GM18511 (cell line): ENCODE results near the gene MICAL3.
"Not testable (repeated sequence)": the region's sequence is repeated elsewhere in the genome, so short reads cannot be mapped to it uniquely, and the experiment has no call there.

ENCODE experiments used
- ATAC-seq: cut with Tn5 transposase; IDR thresholded peaks from one replicate; pipeline ENCODE4 v1.9.1; 2021; ENCODE audit warnings: mild to moderate bottlenecking, moderate library complexity; ENCODE audit not compliant: unreplicated experiment

MICAL3 gene

DNA sequence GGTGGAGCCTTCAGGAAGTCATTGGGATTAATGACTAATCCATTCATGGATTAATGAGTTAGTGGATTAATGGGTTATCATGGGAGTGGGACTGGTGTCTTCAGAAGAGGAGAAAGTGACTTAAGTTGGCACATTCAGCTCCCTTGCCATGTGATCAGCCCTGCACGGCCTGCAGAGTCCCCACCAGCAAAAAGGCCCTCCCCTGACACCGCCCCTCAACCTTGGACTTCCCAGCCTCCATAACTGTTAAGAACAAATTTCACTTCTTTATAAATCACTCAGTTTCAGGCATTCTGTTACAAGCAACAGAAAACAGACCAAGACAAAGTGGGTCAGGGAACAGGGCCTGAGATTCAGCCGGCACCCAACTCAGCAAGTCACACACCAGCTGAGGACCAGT, 85.3 kb downstream of the MICAL3 start:
- no peak for ATAC-seq

DNA sequence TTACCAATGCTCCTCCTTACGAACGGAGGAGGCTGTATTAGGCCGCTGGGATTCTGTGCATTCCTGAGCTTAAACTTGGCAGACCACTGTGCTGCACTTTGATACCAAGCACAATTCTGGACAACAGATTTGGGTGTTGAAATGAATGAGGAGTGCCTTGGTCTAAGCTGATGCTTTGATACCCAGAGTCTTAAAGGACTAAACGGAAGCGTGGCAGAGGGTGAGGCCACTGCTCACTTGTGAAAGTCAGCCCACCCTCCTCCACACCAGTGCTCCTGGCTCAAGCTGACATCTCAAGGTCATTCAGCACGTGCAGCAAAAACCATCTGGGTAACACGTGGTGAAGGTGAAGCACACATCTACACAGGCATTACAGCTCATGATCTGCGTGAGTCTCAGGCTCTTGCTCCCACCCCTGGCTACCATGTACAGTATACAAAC, 85.9 kb downstream of the MICAL3 start:
- ATAC-seq = no peak

DNA sequence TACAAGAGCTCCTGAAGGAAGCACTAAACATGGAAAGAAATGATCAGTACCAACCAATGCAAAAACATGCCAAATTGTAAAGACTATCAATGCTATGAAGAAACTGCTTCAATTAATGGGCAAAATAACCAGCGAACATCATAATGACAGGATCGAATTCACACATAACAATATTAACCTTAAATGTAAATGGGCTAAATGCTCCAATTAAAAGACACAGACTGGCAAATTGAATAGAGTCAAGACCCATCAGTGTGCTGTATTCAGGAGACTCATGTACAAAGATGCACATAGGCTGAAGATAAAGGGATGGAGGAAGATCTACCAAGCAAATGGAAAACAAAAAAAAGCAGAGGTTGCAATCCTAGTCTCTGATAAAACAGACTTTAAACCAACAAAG, 91.9 kb downstream of the MICAL3 start:
- not testable (repeated sequence) for ATAC-seq

DNA sequence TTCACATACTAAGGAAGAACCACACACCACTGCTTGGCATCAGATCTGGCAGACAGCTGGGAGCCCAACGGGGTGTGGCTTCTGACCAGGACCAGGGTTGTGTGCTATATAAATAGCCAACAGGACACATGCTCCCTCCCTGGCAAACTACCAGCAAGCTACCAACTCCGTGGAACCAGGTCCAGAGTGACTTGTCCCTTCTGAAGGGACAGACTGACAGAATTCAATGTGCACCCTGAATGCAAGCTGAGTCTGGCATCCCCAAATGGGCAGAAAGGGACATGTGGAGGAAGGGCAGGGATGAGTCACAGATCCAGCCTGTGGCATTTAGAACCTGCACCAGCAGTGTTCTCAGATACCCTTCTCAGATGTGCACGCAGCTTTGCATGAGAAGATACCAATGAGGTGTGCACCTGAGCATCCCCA, 92.9 kb downstream of the MICAL3 start:
- no peak for ATAC-seq

DNA sequence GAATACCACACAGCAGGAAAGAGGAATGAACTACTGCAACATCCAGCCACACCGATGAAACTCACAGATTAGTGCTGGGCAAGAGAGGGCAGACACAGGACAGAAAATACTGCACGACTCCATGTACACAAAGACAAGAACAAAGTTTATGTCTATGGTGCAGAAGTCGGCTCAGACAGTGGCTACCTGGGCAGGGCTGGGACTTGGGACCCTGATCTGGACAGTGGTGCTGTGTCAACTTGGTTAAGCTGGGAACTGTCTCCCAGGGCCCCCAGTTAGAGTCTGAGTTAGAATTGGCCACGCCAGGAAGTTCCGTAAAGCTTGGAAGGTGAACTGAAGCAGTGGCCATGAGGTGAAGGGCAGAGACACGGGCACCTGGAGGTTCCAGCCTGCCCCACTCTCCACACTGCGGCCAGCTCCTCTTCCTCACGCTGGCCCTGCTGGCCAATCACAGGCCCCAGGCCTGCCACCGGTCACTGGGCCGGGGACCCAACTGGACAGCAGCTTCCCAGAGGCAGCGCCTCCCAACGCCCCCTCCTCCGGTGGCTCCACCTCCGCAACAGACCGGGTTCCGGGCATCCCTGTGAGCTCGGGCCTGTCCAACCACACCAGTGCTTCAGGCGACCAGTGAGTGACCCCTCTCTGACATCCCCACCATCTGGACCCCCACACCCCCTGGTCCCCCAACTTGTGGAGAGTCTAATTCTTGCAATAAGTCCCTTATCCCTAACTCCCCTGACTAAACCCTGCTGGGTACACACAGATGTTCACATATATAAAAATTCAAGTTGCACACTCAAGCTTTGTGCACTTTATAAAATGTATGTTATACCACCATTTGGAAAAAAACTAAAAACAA, 93.7 kb downstream of the MICAL3 start:
- ATAC-seq = no peak

DNA sequence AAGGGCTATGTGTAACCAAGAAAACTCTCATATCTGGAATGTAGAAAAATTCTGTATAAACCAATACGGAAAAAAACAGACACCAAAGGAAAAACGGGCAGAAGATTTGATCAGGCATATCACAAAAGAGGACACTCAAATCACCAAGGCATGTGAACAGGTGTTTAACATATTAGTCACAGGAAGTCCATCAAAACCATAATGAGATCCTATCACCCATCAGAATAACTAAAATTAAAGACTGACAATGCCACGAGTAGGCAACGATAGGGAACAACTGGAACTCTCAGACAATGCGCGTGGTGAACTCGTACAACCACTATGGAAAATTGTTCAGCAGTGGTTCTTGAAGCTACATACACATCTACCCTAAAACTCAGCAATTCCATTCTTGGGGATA, 94.5 kb downstream of the MICAL3 start:
- no peak for ATAC-seq

DNA sequence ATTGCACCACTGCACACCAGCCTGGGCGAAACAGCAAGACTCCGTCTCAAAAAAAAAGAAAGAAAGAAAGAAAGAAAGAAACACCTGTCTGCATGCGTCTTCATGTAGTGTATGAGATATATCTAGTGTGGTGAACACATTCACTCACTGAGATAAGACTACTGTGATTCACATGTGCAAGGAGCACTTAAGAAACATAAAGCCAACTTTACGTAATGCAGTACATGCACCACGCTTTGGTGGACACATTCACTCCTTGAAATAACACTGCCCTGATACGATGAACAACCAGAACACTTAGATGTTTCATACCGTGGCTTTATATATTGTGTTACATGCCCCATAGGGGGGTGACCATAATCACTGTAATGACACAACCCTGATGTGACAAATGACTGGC, 96.0 kb downstream of the MICAL3 start:
- no peak for ATAC-seq

DNA sequence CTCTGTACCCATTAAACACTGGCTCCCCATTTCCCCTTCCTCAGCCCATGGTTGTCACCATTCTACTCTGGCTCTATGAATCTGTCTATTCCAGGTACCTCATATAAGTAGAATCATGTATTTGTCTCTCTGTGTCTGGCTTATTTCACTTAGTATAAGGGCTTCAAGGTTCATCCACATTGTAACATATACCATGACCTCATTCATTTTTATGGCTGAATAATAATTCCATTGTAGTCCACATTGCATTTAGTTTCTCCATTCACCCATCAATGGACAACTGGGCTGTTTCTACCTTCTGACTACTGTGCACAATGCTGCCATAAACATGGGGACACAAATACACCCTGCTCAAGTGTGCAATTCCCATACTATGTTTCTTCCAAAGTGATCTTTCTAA, 97.3 kb downstream of the MICAL3 start:
- ATAC-seq = no peak

DNA sequence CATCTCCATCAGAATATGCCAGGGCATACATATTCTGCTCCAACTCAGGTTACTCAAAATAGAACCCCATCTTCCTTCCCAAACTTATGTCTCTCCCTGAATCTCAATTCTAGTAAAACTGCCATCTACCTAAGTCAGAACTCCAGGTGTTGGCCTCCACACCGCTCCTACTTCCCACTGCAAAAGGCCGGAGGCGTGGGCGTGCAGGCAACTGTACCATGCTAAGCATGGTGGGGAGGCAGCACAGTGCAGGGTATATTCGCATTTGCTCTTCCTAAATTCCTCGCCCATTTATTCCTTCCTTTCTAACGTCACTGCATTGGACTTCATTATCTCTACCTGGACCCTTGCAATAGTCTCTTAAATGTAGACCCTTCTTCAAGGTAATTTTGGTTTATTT, 97.8 kb downstream of the MICAL3 start:
- no peak for ATAC-seq

DNA sequence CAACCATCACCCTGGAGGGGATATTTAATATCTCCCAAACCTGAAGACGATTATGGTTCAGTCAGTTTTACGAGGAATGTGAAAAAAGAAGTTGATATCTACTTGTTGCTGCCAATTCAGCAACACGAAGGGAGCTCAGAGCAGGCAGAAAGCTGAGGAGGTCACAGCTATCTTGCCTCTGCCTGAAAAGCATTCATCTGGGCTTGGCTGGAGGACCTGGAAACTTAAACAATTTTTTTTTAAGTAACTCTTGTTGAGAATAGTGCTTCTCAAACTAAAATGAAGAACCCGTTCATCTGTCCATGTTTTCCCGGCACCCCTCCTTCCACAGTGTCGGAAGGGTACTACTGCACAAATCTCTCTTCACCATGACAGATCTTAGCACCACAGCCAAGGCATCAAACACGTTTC, 98.9 kb downstream of the MICAL3 start:
- ATAC-seq = no peak

DNA sequence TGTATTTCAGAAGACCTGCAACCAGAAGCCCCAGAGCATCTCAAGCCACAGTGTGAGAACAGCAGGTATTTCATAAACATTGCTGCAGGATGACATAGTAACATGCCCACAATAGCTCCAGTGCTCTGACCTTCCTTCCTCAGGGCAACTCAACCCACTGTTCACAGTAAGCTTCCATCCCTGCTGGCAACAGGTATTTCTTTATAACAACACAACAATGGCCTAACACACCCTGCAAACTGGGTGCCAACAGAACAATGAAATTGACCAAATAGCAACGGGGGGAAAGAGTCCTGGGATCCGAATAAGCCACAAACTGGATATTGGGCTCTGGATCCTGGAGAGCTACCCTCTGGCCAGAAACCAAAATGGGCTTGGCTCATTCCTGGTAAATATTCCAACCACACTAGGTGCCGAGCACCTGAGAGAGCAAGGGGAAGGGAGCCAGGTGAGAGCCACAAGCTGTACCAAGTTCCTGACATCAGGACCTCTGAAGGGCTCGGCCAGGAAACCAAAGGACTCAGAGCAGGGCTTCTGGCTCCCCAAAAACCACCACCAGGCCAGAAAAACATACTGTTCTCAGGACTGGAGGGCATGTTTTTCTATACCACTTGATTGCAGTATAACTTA, 99.5 kb downstream of the MICAL3 start:
- no peak for ATAC-seq

DNA sequence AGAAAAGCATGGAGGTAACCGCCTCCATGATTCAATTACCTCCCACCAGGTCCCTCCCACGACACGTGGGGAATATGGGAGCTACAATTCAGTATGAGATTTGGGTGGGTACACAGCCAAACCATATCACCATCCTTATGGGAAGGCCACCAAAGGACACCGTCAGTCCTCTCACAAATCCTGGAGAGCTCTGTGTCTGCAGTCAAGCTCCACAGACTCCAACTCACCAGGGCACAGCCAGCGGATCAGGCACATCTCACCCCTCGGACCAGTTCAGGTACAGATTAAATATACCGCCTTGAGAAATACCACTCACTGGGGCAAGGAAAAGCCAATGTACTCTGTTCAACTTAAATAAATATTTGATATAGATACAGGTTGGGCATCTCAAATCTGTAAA, 100.3 kb downstream of the MICAL3 start:
- no peak for ATAC-seq

DNA sequence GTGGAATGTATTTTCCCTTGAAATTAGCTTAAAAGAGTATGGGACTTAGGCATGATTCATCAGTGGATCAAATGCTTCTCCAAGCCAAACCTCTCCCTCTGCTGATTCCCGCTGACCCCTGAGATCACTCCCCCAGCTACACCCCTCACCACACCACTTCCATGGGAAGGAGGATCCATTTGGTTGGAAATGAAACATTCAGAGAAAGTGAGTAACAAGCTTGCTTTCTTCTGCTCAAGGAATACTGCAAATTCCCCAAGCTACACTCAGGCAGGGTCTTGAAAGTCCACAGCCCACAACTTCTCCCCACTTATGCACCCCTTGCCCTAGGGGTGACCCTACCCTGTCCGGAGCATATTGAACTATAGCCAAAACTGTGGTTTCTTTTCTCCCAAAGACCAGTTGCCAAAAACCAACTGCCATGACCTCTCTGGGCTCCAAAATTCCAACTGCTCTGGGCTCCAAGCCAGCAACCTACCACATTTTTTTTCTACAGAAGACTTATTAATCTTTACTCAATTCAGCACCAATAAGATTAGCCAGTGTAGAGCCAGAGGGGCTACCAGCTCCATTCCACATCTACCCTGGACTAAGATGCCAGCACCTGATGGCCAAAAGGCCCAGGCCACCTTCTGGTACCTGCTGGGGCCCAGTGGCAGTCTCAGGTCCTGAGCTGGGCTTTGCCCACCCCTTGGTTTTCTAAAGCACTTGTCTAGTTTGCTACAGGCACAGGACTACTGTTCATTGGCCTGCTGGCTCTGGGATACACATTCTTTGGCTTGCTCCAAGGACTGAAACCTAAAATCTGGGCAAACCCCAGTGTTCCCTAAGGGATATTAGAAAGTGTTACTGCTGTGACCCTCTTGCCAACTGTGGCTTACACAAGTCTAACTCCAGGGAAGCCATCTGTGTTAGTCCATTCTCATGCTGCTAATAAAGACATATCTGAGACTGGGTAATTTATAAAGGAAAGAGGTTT, 101.1 kb downstream of the MICAL3 start:
- no peak for ATAC-seq

DNA sequence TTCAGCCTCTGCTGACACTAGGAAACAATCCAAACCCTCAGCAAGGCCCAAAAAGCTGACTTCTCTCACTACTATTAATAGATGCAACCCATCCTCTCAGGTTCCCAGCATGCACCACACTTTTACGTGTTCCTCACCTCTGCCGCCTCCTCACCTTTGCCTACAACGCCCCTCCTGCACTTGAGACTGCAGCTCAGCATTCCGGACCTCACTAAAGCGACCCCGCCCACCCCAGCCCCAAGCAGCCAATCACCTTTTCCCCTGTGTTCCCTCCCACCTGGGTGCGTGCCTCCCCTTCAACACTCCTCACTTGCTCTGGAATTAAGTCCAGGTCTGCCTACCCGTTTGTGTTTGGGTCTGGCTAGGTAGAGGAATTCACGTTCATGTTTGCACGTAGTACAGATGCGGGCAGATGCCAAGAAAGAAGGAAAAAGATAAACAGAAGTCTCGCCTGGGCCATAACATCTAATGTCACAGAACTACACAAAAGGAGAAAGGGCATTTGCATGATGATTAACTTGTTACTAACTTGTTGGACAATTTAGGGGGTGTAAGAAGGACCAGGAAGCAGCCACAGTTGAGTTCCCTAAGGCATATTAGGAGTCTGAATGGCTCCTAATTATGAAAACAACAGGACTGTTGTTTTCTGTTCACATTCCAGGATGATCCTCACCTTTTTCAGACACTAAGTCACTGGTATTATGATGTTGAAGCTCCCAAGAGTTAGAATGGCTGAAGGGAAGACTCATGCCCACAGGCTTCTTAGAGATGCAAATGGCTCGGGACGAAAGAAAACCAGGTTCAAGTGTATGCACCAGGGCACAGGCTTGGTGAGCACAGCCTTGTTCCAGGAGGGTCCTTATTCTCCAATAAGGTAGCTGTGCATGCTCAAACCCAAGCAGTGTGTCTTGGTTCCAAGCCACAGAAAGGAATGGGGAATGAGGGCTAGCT, 102.2 kb downstream of the MICAL3 start:
- ATAC-seq = no peak

DNA sequence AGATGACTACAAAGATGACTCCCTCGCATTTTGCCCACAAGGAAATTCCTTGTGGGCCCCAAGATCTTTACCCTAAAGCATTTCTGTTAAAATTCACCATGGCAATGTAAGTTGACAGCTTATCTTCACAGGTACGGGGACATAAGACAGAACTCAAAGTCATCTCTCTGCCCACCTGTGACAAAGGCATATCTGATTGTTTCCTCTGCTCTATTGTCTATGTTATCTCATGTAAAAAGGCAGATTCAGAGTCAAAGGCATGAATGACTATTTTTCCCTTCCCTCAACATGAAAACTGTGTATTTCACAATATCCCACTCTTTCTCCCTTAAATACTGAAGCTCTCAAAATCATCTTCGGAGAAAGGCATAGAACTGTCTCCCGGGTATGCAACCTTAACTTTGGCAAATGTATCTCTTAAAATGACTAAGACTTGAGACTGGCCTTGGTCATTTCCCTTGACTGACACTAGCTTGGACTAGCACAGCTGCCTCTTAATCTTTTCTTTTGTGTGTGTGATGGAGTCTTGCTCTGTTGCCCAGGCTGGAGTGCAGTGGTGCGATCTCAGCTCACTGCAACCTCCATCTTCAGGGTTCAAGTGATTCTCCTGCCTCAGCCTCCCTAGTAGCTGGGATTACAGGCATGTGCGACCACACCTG, 103.2 kb downstream of the MICAL3 start:
- no peak for ATAC-seq

DNA sequence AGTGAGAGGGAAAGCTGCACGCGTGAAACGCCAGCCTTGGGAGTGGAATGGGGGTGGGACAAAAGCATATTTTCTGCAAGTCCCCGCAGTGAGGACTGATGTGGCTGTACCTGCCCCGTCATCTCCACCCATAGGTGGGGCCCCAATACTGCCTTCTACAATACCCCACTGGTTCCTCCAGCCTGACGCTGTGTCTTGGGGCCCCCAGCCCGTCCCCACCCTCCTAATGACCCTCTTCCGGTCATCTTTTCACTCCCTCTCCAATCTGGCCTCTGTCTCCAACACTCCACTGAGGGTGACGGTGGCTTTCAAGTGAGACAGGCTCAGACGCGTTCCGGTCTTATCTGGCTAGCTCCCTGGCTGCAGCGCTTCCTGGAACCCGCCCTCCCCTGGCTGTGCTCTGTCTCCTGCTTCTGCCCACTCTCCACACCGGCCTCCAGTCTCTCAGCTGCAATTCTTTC, 104.2 kb downstream of the MICAL3 start:
- no peak for ATAC-seq

DNA sequence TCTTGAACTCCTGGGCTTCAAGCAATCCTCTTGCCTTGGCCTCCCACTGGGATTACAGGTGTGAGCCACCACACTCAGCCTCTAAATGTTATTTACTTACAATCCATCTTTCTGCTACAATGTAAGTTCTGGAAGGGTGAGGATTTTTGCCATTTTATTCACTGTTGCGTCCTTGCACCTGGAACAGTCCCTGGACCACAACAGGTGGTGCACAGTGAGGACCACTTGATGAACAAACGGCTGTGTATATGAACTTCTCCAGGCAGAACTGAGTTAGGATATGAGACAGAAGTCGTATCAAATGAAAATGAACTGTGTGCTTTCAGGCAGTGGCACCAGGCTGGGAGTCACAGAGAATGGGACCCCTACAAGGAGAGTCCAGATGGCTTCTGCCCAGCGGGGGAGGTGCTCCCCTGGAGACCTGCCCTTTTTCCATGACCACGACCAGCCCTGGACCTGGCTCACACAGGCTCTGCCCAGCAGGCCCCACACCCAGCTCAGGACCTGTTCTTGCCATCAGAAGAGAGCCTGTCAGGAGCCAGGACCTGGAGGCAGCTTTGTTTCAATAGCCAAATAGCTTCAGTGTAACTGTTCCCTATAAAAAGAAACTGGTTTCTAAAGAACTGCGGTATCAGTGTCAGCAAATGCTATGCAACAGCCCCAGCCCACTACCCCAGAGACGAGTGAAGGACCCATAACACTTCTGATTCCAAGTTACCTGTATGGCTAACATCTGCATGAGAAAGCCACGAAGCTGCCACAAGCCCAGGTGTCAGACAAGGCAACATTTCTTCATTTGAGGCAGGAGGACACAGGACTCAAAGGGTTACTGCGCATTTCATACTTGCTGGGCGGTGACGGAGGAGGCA, 104.9 kb downstream of the MICAL3 start:
- ATAC-seq = no peak

DNA sequence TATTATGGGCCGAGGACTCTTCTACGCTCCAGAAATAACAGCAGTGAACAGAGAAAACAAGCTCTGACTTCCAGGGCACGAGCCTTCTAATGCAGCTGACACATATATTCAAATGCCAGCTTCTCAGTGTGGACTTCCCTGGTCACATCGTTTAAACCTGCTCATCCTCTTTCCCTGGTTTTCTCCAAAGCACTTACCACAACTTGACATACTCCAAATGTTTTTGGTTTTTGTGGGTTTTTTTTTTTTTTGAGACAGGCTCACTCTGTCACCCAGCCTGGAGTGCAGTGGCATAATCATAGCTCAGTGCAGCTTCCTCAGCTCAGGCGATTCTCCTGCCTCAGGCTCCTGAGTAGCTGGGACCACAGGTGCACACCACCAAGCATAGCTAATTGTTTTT, 105.5 kb downstream of the MICAL3 start:
- ATAC-seq = no peak
